ENCODE measurements around the gene CCDC32.

DNA sequence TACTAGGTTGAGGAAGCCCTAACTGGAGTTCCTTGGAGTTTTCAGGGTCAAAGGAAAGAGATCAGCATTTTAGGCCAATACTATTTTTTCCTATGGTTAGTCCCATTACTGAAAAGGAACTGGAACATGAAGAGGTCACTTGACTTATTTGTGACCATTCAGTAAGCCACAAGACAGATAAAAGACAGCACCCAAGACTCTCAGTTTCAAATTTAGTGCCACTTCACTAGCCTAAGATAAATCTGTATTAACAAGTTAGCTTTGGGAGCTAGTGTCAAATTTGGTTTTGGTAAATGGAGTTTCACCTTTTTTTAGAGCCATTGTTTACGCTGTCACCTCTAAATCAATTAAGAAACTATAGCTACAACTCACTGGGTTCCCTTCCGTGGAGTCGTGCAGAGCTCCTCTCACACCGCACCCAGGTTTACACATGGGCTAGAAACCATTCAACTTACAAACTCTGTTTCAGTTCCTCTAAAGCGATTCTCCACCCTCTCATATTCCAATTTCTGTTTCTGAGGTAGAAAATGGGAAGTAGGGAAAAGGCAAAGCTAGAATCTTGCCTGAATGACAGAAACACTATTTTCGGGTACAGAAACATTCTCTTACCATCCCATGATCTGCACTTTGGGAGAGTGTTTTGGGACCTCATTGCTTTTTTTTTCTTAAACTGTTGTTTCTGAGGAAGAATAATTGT is 14.4 kb downstream of the CCDC32 start:
- TF ChIP-seq CTCF (IDR thresholded peaks at IDR 0.05): no peak
- TF ChIP-seq POLR2A (IDR thresholded peaks at IDR 0.05): no peak
